Ovary (tissue), 9 donors: ENCODE data around the gene GPR25. TPM values are rescaled to one million over a fixed set of nuclear protein-coding genes. Genes with fewer than 3 reads are reported as not detected.

Experiments used
- DNase-seq, 5 donors: peaks; one replicate each; pipeline ENCODE4 v3.0.0-alpha.2; 2019 to 2020
- H3K27ac ChIP-seq, 2 donors: fragments of 200-600 bp; one replicate each; pipeline versions ENCODE4 v1.5.1 to v1.8.0; 2019 to 2022
- H3K27me3 ChIP-seq: fragments of 200-600 bp; one replicate; pipeline ENCODE4 v1.8.0; 2022
- H3K36me3 ChIP-seq: fragments of 200-600 bp; sonication (generic); one replicate; pipeline ENCODE4 v1.5.1; 2019
- H3K4me1 ChIP-seq: one replicate; pipeline ENCODE4 v1.8.1; 2013; ENCODE audit warnings: mild to moderate bottlenecking, moderate library complexity; ENCODE audit not compliant: insufficient read depth
- H3K4me3 ChIP-seq: fragments of 200-600 bp; sonication (generic); one replicate; pipeline ENCODE4 v1.5.1; 2017
- H3K9me3 ChIP-seq, 2 donors: fragments of 200-600 bp in 1 of 2; sonication (generic) in 1 of 2; one replicate each; pipeline versions ENCODE4 v1.5.1 to v1.8.1; 2013 to 2019; ENCODE audit warnings: mild to moderate bottlenecking in 1 of 2, moderate library complexity in 1 of 2
- EP300 ChIP-seq: sonication (generic); formaldehyde crosslinking; IDR thresholded peaks from one replicate; pipeline ENCODE4 v1.6.1; 2017; ENCODE audit warnings: antibody characterized with exemption
- POLR2A ChIP-seq: fragments of 450-650 bp; IDR thresholded peaks from one replicate; pipeline ENCODE4 v1.6.1; 2017; ENCODE audit warnings: antibody characterized with exemption, mild to moderate bottlenecking, moderate library complexity
- WGBS, 3 donors: extraction: QIAGEN DNeasy Blood & Tissue Kit in 1 of 3; methylation state at CpG; one replicate each; pipeline versions ENCODE4 v1.1.5 to v1.1.7; 2013 to 2017; 5-methylcytosine and 5-hydroxymethylcytosine counted together
- intact Hi-C, 4 donors: fragments of 100-400 bp; cut with DNase I; formaldehyde crosslinking; loops; one replicate each; pipeline versions ENCODE4 v1.11.0 to v1.15.1; 2022 to 2023
- polyA plus RNA-seq, 2 donors: library from polyadenylated mRNA; stranded (reverse); fragments of 200-250 nt in 1 of 2; fragments of 350-450 nt in 1 of 2; fragmentation: Illumina TruSeq in 1 of 2; extraction: RNeasy Lipid Tissue Mini Kit (QIAGEN cat#74804) in 1 of 2; gene quantifications; one replicate each; pipeline ENCODE4 v1.2.3, GENCODE V29; 2013 to 2014
- total RNA-seq, 7 donors: library from RNA; depleted of rRNA in 2 of 7; stranded (reverse); fragments of >200 nt in 2 of 7; fragmentation: NEBNext Ultra II Directional in 3 of 7; extraction: Animal tissue kit (Norgen Biotek cat#: 25700) in 3 of 7; gene quantifications; one replicate each; pipeline versions ENCODE4 v1.1.0 to v1.2.4, GENCODE V29; 2016 to 2023
- TF ChIP-seq, protein P1 (sequence below), 3 donors: fragments of 450-650 bp in 2 of 3; fragments of 200-600 bp in 1 of 3; IDR thresholded peaks; one replicate each; pipeline versions ENCODE4 v1.5.1 to v1.8.0; 2016 to 2022; ENCODE audit warnings: antibody characterized with exemption in 3 of 3, mild to moderate bottlenecking in 1 of 3
- donor health status: DM: no; HTN: no; CAD: no; lungs with moderate emphysema.
- donor health status: DM: no; HTN: no; CAD: no.
- donor health status: Bipolar disorder and iron deficiency.
- donor health status: DM: yes; HTN: yes; CAD: no.
- donor health status: DM: no; HTN: no; CAD: no.
- donor health status: DM: yes; HTN: yes; CAD: no.

GPR25 gene
- total and polyA plus RNA-seq, 9 donors, result 0.06 TPM; not detected in 8

DNA sequence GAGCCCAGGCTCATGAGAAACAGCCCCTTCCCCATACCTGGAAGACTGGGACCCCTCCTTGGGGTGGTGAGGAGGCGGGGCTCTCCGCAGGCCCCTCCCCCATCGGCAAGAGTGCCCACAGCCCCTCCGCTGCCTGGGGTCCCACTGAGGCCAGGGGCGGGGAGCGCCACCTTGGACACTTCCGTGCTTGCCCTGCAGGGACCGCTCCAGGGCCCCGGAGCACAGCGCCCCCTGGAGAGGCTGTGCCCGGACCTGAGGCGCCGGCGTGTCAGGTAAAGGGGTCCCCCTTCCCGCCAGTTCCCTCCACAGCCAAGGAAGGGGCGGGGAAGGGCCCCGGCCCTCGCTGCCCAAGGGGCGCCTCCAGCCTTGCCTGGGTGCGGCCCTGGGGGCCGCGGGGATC is 43.4 kb downstream of the GPR25 start:
- no peaks in the 10 kb centered on the region for H3K4me1 ChIP-seq
- H3K27me3 ChIP-seq, result no peaks in the 10 kb centered on the region
- TF ChIP-seq, protein P1, sequence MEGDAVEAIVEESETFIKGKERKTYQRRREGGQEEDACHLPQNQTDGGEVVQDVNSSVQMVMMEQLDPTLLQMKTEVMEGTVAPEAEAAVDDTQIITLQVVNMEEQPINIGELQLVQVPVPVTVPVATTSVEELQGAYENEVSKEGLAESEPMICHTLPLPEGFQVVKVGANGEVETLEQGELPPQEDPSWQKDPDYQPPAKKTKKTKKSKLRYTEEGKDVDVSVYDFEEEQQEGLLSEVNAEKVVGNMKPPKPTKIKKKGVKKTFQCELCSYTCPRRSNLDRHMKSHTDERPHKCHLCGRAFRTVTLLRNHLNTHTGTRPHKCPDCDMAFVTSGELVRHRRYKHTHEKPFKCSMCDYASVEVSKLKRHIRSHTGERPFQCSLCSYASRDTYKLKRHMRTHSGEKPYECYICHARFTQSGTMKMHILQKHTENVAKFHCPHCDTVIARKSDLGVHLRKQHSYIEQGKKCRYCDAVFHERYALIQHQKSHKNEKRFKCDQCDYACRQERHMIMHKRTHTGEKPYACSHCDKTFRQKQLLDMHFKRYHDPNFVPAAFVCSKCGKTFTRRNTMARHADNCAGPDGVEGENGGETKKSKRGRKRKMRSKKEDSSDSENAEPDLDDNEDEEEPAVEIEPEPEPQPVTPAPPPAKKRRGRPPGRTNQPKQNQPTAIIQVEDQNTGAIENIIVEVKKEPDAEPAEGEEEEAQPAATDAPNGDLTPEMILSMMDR (IDR thresholded peaks at IDR 0.05), result no peak
- TF ChIP-seq POLR2A (no peak), EP300 (no peak)
- no peaks in the 10 kb centered on the region for H3K36me3 ChIP-seq
- H3K27ac ChIP-seq, result no peak overlapping the region
- no peak for DNase-seq
- WGBS, 3 donors, result 36 to 42% (median 40%) methylated on average over 15 to 22 of the region's 22 CpGs
- no peaks in the 10 kb centered on the region for H3K9me3 ChIP-seq
- intact Hi-C loops, result no loop called here
- no peak overlapping the region for H3K4me3 ChIP-seq

GRCh38 chr1:200916681-200917080 is 43.9 kb downstream of the GPR25 start:
- Histone ChIP-seq H3K9me3 (no peaks in the 10 kb centered on the region), H3K27me3 (no peaks in the 10 kb centered on the region), H3K4me1 (no peaks in the 10 kb centered on the region), H3K36me3 (no peaks in the 10 kb centered on the region), H3K27ac (no peak overlapping the region), H3K4me3 (no peak overlapping the region)
- WGBS, 3 donors, result 79% methylated on average over 11 of the region's 11 CpGs
- DNase-seq, result no peak
- intact Hi-C loops, result no loop called here
- TF ChIP-seq EP300 (no peak), POLR2A (no peak)
- TF ChIP-seq, protein P1 (IDR thresholded peaks at IDR 0.05), result no peak

GRCh38 chr1:200917291-200917817 is 44.6 kb downstream of the GPR25 start:
- no peak overlapping the region for H3K4me3 ChIP-seq
- H3K27me3 ChIP-seq, result no peaks in the 10 kb centered on the region
- no peak overlapping the region for H3K27ac ChIP-seq
- intact Hi-C loops, result no loop called here
- WGBS, 3 donors, result 72 to 81% (median 80%) methylated on average over 7 of the region's 7 CpGs
- H3K9me3 ChIP-seq, result no peaks in the 10 kb centered on the region
- H3K36me3 ChIP-seq, result no peaks in the 10 kb centered on the region
- no peaks in the 10 kb centered on the region for H3K4me1 ChIP-seq
- DNase-seq, result peak in 1 of 5 donors; percentile 2
- no peak for TF ChIP-seq EP300
- TF ChIP-seq POLR2A, result no peak
- TF ChIP-seq, protein P1 (IDR thresholded peaks at IDR 0.05), result no peak

DNA sequence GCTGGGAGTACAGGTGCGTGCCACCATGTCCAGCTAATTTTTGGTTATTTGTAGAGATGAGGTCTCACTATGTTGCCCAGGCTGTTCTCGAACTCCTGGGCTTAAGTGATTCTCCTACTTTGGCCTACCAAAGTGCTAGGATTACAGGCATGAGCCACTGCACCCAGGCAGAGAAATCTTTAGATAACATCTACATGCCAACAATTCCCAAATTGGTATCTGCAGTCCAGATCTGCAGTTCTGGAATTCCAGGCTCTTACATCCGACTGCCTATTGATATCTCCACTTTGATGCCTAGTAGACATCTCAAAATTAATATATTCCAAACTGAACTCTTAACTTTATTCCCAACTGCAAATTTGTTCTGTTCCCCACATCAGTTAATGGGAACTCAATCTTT is 45.2 kb downstream of the GPR25 start:
- no peaks in the 10 kb centered on the region for H3K9me3 ChIP-seq
- H3K4me3 ChIP-seq, result no peak overlapping the region
- WGBS, 3 donors, result 93 to 95% (median 94%) methylated on average over 3 of the region's 3 CpGs
- TF ChIP-seq EP300 (no peak), POLR2A (no peak)
- TF ChIP-seq, protein P1 (IDR thresholded peaks at IDR 0.05), result no peak
- no peaks in the 10 kb centered on the region for H3K4me1 ChIP-seq
- H3K27ac ChIP-seq, result no peak overlapping the region
- DNase-seq, result no peak
- no peaks in the 10 kb centered on the region for H3K27me3 ChIP-seq
- intact Hi-C loops, result no loop called here
- H3K36me3 ChIP-seq, result no peaks in the 10 kb centered on the region
